Glomerular visceral epithelial cell (primary cell): Measurements from ENCODE around the gene ZCCHC14.
"Not testable (repeated sequence)": the region's sequence is repeated elsewhere in the genome, so short reads cannot be mapped to it uniquely, and the experiment has no call there.

Experiments used
- DNase-seq: peaks from one replicate; pipeline ENCODE4 v3.0.0-alpha.2; 2016; ENCODE audit errors: extremely low spot score

Gene ZCCHC14

DNA sequence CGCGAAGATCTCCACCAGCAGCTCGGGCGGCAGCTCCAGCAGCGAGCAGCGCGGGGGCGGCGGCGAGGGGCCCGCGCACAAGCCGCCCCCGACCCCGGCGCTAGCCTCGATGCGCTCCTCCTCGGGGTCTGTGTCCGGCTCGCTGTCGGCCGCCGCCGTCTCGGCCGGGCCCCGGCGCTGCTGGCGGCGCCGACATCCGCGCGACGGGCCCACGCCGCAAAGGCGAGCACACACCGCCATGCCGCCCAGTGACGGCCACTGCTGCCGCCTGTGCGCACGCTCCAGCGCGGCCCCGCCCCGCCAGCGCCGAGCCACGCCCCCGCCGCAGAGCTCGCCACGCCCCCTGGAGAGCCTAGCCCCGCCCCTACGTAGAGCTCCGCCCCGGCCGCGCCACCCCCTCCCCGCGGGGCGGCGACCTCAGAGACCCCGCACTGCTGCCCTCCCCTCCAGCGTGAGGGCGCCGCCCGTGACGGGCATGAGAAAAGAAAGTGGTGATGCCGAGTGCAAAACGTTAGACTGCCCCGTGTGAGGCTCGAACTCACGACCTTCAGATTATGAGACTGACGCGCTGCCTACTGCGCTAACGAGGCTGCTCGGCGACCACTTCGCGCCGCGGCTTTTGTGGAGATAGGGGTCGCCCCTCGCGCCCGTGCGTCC lies 109.2 kb downstream of the ZCCHC14 start, which contains the start of gene FBXO31:
Gene FBXO31 (minus strand): TSS at position 272 of the 657 bp plus-strand sequence. CDS start 32 bp downstream, at position 240.
- peak; percentile 88 for DNase-seq

DNA sequence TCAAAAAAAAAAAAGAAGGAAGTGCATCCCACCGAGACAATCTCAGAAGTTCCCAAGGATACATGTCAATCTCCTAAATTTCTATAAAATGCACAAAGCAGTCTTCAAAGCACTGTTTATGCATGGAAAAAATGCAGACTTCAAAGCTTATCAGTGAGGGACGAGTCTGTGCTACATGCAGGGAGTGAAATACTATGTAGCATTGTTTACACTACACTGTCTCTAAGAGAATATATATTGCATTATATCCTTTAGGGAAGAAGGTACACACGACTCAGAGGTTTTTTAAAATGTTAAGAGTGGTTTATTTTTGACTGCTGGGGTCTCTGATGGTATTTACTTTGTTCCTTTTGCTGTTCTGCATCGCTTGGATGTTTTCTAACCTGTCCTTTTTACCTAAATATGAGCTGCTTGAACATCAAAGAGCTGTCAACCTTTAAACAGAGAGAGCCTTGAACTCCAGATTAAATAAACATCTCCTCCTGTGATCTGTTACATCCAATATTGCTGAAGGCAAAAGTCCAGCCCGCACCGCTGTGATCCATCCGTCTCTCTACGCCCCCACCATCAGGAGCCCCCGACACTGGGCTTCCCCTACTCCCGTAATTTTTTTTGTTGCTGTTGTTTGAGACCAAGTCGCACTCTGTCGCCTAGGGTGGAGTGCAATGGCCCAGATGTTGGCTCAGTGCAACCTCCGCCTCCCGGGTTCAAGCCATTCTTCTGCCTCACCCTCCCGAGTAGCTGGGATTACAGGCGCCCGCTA lies 110.6 kb downstream of the ZCCHC14 start:
- no peak for DNase-seq

DNA sequence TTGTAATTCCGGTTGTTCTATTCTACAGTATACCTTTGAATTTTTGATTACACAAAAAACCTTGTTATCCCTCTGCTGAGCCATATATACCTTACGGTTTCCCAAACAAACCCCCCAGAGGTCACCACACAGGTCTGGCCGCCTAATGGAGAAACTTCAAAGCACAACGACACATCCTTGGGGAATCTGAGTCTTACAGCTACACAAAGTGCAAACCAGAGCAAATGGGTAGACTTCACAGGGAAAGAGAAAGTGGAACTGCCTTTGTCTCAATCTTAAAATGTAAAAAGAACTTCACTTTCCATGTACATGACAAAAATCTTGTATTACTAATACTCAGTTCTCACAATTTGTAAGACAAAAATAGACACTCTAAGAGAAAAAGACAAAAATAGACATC lies 111.9 kb downstream of the ZCCHC14 start:
- DNase-seq, result peak; percentile 36

DNA sequence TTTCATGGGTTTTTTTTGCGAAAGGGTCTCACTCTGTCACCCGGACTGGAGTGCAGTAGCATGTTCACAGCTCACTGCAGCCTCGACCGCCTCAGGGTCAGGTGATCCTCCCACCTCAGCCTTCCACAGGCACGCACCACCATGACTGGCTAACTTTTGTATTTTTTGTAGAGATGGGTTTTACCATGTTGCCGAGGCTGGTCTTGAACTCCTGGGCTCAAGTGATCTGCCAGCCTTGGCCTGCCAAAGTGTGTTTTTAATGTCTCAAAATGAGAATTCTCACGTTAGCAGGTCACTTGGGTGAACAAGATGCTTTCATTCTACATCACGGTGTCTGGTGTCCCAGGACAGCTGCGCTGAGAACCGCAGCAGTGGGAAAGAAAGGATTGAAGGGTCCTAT lies 112.4 kb downstream of the ZCCHC14 start:
- no peak for DNase-seq

DNA sequence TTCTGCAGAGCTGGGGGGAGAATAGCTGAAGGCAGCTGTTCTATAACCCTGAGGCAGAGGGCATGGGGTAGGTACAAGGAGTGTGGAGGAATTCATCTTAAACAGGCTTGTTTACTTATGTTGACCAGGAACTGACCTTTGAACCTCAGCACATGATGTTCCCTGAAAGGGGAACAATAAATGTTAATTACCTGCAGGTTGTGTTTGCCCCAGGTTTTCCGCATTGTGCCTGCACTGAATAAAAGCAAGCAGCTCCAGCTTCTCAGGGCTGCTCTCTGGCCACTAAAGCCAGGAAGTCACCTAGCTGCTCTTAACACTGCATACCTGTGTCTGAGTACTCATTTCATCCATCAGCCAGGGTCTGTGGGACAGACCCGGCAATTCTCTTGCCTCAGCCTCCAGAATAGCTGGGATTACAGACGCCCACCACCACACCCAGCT lies 113.5 kb downstream of the ZCCHC14 start:
- not testable (repeated sequence) for DNase-seq

DNA sequence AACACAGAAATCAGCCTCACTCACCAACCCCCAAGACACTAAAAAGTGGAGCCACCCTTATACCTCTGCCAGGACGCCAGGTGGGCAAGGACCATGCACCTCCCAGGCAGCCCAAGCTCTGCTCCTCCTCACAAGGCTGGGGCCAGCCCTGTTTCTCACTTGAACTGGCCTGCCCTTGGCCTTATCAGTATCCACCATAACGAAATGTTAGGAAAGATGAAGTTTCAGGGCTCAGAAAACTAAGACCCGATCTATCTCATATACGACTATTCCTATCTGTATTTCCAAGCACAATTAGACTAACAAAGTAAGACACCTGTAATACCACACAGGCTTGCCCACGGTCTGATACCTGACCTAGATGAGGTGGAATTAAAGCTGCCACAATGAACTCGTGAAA lies 116.2 kb downstream of the ZCCHC14 start:
- DNase-seq, result no peak

DNA sequence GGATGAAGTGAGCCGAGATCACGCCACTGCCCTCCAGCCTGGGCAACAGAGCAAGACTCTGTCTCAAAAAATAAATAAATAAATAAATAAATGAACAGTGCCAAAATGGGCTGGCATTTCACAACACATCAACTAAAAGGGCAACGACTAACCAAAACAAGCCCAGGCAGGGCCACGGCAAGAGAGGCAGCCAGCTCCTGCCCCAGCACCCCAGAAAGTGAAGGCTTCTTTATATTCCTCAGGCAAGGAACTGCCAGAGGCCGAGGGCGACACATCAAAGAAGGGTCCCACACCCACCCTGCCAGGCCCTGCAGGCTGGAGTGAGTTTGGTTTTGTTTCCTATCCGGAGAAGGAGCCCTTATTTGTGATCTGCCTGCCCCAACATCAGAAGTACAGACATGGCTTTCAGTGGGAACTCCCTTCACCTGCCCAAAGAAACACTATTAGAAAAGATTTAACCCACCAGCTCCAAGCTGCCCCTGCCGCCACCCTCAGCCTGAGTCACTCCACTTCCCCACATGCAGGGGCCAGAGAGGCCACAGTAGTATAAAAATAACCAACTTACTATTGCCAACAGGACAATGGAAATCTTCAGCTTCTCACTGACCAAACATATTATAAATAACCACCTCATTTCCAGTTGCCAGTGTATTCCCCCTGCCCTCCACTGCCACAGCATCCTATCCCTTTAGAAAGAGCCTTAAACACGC lies 117.2 kb downstream of the ZCCHC14 start:
- DNase-seq, result peak; percentile 29

DNA sequence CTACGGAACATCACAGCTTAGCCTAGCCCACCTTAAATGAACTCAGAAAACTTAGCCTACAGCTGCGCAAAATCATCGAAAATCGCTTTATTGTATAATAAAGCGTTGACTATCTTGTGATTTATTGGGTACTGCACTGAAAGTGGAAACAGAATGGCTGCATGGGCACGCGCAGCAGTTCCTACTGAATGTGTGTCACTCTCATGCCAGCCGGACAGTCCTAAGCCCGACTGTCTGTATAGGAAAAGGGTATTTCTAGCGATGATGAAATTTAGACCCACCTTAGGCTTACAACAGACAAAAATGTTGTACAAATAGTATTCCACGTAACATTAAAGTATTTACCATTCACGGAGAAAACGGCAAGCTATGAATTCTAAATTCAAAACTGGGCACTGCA lies 118.5 kb downstream of the ZCCHC14 start:
- DNase-seq, result no peak

DNA sequence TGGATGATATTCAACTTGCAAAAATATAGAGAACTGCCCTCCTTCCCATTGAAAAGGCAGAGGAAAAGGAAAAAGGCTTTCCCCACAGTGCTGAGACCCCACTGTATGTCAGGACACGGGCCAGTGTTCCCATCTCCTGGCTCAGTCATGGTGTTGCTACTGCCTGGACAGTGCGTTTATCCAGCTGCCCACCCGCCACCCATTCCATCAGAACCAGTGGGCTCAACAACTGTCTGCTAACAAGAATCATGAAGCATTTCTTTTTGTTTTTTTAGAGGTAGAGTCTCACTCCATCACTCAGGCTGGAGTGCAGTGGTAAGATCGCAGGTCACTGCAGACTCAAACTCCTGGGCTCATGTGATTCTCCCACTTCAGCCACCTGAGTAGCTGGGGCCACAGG lies 120.5 kb downstream of the ZCCHC14 start:
- no peak for DNase-seq

DNA sequence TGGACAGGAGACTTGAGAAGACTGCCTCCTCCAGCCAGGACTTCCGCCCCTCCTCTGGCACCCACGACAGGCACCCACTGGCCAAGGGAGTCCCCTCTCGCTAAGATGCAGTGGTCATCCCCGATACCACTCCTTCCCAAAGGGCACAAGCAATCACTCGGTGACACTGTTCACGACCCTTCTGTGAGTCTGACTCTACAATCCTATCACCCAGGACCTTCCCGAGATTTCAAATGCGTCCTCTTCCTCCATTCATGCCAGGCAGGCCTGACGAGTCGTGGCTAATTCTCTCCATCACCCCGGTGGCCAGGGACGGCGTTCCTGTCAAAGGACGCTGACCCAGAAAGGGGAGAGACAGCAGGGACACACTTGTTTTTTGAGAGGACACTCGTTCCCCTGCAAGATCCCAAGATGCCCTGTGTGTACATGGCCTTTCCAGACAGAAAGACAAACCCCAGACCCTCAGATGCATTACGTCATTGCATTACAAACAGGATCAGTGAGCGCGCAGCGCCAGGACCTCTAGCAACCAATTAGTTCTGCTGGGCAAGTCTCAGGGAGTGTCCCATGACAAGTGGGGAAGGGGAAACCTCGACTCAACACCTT lies 121.5 kb downstream of the ZCCHC14 start:
- DNase-seq, result no peak

DNA sequence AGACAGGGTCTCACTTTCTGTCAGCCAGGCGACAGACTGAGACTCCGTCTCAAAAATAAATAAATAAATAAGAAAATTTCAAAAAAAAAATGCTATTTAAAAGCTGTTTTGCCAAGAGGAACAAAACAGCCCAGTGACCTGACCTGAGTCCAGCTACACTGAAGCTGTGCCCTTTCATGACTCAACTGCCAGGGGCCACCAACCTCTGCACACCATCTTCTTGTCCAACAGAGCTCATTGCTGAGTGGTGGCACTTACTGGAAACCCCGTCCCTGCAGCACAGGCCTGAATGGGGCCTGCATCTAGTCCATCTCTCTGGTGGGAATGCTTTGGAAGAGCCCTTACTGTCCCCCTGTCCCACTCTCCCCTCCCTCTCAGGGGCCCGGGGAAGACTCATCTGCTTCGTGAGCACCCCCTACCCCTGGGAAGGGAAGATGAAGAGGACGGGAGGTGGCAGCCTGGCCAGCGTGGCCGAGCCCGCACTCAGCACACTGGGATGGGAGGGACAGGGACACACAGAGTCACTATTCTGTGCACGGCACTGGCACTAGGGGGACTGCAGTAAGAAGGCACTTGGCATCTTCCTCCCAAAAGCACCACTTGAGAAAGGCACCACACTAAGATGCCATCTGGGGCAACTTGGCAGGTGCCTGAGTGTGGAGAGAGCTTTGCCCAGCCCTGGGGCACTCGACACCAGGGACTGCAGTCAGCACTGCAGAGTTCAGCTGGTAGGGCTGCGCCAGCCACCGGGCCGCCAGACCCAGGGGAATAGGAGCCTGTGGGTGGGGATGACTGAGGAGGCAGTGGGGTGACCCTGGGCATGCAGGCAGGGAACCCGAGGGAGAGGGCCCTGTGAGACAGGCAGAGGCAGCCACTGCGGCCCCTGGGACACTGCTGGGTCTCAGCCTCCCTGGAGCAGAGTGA lies 122.8 kb downstream of the ZCCHC14 start:
- DNase-seq, result no peak

DNA sequence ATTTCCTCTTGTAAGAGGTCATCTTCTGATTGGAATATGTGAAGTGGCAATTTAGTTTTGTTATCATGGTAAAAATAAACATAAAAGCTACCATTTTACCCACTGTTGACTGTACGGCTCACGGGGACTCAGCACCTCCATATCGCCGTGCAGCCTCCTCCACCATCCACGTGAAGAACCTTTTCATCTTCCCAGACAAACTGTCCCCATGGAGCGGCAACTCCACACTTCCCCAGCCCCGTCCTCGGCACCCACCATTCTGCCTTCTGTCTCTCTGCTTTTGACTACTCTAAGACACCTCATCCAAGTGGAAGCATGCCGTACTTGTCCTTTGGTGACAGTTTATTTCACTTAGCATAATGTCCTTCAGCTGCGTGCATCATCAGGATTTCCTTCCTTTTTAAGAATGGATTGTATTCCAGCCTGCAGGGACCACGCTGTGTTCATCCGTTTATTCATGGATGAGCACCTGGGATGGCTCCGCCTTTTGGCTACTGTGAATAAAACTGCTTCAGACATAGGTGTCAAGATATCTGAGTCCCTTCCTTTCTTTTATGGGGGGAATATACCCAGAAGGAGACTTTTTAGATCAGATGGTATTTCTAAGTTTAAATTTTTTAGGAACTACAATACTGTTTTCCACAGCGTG lies 123.6 kb downstream of the ZCCHC14 start:
- no peak for DNase-seq

DNA sequence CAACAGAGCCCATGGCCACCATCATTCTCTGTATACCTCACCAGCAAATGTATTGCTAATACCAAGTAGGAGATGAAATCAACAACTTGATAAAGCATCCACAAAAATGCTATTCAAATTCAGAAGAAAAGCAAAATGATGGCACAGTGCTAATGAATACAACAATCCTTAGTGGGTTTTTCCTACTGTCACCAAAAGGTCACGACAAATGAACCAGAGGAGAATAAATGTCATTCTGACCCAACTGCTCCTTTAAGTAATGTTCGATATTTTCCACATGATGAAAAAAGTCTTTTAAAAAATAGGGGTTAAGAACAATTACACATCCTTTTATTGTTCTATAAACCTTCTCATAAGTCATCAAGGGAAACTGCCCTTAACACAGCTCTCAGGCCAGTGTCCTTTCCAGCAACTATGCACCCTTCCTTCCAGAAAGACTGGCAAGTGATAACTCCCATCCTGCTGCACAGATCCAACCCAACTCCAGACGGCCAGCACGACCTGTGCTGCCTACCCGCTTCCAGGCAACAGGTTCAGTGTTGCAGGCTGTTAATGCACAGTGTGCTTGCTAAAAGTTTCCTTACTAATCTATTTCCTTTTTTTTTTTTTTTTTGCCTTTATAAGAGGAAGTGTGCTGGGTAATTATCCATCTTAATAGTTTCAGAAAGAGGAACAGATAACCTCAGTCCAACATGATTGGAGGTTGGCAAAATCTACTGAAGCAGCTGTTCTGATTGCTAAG lies 124.6 kb downstream of the ZCCHC14 start:
- DNase-seq, result no peak

DNA sequence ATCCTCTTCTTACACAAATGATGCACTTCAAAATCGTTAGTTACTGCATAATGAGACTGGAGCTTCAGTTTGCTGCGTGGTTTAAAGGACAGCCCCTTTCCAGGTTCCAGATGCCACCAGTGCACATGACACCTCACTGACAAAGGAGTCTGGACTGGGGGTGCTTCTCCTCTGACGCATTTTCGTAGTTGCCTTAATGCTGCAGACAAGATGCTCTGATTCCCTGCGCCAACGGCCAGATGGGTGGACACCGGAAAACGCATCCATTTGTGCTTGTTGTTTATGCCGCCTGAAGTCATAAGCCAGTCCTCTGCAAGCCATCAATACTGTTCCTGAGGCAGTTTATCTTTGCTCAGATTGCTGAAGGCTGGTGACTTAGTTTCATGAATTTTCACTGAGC lies 125.3 kb downstream of the ZCCHC14 start:
- no peak for DNase-seq

DNA sequence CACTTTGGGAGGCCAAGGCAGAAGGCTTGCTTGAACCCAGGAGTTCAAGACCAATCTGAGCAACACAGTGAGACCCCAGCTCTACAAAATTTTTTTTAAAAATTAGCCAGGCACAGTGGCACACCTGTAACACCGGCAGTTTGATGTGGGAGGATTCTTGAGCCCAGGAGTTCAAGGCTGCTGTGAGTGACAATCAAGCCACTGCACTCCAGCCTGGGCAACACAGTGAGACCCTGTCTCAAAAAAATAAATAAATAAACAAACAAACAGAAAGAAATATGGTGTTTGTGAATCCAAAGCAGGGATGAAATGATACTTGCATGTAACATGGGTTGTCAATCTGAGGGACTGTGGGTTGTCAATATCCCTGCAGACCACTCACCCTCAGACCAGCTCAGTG lies 125.9 kb downstream of the ZCCHC14 start:
- DNase-seq, result no peak

DNA sequence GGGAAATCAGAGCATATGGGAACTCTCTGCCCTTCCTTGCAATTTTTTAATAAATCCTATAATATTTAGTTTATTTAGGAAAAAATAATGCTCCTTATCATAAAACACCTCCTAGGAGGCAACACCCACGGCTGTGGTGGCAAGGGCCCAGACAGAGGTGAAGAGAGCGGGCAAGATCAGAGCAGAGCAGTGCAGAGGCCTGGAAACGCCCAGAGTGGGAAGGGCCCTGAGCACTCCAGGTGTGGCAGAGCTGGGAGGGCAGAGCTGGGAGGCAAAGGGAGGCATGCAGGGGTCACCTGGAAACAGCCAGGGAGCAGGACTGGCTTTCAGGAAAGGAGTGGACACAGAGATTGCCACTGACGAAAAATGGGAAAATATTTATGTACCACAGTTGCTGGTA lies 126.5 kb downstream of the ZCCHC14 start:
- DNase-seq, result no peak

DNA sequence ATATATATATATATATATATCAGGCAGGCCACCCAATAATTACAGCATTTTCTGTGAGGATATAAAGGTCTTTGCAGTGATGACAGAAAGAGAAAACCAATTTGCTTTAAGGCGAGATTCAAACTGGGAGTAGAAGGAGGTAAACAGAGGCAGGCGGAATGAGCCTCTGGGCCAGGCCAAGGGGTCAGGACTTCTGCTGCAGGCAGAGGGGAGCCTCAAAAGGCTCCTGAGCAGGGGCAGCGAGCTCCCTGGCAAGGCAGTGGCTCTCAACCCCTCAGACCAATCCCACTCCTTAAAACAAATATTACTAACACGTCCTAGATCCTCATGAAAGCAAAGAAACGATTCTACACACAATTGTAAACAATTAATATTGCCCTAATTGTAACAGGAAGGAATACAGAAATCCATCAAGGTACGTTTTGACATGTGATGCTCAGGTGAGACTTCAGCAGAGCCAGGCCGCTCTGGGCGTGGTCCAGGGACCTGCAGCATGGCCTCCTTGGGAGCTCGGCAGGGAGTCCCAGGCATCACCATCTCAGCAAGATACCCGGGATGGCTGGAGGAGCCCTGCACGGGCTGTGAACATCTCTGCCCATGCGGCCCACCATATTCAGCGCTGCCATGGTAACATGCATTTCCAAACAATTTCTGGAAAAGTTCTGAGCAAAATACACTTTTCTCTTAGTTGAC lies 127.7 kb downstream of the ZCCHC14 start:
- DNase-seq, result no peak

DNA sequence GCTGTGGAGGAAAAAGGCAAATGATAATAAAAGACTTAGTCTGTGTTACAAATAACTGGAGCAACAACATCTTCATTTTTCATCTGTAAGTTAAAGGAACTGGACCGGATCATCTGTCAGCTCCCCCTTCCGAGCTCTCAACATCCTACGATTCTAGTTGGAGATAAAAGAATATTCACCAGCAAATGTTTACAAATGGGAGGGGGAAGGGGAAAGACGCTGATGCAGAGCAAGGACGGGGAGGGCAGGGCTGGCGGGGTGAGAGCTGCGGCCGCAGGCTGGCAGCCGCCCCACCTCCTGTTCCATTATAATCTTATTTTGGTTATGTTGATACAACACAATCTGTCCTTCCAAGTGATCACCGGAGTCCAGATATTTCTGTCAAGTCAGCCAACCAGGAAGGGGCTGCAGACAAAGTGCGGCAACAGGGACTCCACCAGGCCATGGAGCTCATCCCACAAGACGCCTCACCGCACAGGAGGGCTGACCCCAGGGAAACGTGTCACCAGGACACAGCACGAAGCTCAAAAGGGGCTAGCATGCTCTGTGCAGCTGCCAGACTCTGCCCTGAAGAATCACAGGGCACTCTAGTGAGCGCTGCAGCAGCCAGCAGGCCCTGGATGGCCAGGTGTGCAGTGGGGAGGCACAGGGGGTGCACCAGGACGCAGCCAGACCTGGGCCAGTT lies 128.9 kb downstream of the ZCCHC14 start:
- DNase-seq, result peak; percentile 18
